Panc1 (cell line): ENCODE results near the gene FBXO30.

Experiments used
- POLR2AphosphoS5 ChIP-seq: IDR thresholded peaks from 2 replicates; pipeline ENCODE4 v1.6.1; 2012; ENCODE audit warnings: mild to moderate bottlenecking, low read depth, low read length, moderate library complexity
- SIN3A ChIP-seq: IDR thresholded peaks from 2 replicates; pipeline ENCODE4 v1.6.1; 2012; ENCODE audit warnings: low read depth, mild to moderate bottlenecking, low read length, moderate library complexity, borderline replicate concordance; ENCODE audit not compliant: insufficient read depth
- TCF7L2 ChIP-seq: IDR thresholded peaks from 2 replicates; pipeline ENCODE4 v1.6.1; 2011; ENCODE audit warnings: mild to moderate bottlenecking, low read depth, low read length, inconsistent platforms
- TF ChIP-seq, protein P1 (sequence below): fragments of 450-650 bp; IDR thresholded peaks from 2 replicates; pipeline ENCODE4 v1.5.1; 2017; ENCODE audit warnings: mild to moderate bottlenecking
- TF ChIP-seq, protein P2 (sequence below), 2 experiments: IDR thresholded peaks; 2 replicates each; pipeline ENCODE4 v1.6.1; 2011 to 2012; ENCODE audit warnings: low read depth in 2 of 2, control low read depth in 1 of 2, low read length in 1 of 2, mild to moderate bottlenecking in 1 of 2, moderate library complexity in 1 of 2; ENCODE audit not compliant: insufficient read depth in 1 of 2

DNA sequence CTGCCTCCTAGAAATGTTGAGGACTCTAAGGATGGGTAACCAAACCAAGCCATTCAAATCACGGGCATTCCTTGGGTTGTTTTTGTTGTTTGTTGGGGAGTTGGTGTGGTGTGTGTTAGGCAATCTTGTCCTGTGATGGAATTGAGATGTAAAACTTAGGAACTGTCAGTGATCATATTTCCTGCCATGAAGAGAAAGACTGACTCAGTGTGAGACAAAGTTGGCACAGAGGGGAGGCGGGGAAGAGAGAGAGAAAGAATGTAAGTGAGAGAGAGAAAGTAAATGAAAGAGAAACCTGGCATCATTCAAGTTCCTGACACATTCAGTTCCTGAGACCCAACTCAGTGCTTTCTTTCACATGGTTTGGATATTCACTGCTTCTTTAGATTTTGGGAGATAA, 21.6 kb upstream of the FBXO30 start:
- TF ChIP-seq POLR2AphosphoS5 (no peak), TCF7L2 (no peak), SIN3A (no peak)
- TF ChIP-seq, protein P1, sequence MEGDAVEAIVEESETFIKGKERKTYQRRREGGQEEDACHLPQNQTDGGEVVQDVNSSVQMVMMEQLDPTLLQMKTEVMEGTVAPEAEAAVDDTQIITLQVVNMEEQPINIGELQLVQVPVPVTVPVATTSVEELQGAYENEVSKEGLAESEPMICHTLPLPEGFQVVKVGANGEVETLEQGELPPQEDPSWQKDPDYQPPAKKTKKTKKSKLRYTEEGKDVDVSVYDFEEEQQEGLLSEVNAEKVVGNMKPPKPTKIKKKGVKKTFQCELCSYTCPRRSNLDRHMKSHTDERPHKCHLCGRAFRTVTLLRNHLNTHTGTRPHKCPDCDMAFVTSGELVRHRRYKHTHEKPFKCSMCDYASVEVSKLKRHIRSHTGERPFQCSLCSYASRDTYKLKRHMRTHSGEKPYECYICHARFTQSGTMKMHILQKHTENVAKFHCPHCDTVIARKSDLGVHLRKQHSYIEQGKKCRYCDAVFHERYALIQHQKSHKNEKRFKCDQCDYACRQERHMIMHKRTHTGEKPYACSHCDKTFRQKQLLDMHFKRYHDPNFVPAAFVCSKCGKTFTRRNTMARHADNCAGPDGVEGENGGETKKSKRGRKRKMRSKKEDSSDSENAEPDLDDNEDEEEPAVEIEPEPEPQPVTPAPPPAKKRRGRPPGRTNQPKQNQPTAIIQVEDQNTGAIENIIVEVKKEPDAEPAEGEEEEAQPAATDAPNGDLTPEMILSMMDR = no peak
- TF ChIP-seq, protein P2, sequence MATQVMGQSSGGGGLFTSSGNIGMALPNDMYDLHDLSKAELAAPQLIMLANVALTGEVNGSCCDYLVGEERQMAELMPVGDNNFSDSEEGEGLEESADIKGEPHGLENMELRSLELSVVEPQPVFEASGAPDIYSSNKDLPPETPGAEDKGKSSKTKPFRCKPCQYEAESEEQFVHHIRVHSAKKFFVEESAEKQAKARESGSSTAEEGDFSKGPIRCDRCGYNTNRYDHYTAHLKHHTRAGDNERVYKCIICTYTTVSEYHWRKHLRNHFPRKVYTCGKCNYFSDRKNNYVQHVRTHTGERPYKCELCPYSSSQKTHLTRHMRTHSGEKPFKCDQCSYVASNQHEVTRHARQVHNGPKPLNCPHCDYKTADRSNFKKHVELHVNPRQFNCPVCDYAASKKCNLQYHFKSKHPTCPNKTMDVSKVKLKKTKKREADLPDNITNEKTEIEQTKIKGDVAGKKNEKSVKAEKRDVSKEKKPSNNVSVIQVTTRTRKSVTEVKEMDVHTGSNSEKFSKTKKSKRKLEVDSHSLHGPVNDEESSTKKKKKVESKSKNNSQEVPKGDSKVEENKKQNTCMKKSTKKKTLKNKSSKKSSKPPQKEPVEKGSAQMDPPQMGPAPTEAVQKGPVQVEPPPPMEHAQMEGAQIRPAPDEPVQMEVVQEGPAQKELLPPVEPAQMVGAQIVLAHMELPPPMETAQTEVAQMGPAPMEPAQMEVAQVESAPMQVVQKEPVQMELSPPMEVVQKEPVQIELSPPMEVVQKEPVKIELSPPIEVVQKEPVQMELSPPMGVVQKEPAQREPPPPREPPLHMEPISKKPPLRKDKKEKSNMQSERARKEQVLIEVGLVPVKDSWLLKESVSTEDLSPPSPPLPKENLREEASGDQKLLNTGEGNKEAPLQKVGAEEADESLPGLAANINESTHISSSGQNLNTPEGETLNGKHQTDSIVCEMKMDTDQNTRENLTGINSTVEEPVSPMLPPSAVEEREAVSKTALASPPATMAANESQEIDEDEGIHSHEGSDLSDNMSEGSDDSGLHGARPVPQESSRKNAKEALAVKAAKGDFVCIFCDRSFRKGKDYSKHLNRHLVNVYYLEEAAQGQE (IDR thresholded peaks at IDR 0.05; ENCODE audit: insufficient read depth in 1 of 2, low read depth in 2 of 2, low read length in 1 of 2) = no peak
